H9 (cell line): ENCODE measurements around the gene PCGF6. TPM values are rescaled to one million over a fixed set of nuclear protein-coding genes. Genes with fewer than 3 reads are reported as not detected.

Source experiments
- DNase-seq: peaks from one replicate; pipeline ENCODE4 v3.0.0-alpha.2; 2017
- H2AFZ ChIP-seq: one replicate; pipeline ENCODE4 v1.6.1; 2013; ENCODE audit warnings: mild to moderate bottlenecking, low read length, control low read depth, moderate library complexity
- H2AK5ac ChIP-seq: 2 replicates; pipeline ENCODE4 v1.6.1; 2013; ENCODE audit warnings: low read length, control low read depth, mixed read lengths; ENCODE audit not compliant: insufficient read length
- H2BK120ac ChIP-seq: one replicate; pipeline ENCODE4 v1.6.1; 2013; ENCODE audit warnings: low read depth, mild to moderate bottlenecking, low read length, control low read depth, inconsistent platforms; ENCODE audit not compliant: poor library complexity, severe bottlenecking
- H2BK12ac ChIP-seq: 2 replicates; pipeline ENCODE4 v1.6.1; 2013; ENCODE audit warnings: low read length, control low read depth, mixed read lengths, low read depth; ENCODE audit not compliant: insufficient read length
- H2BK15ac ChIP-seq: 2 replicates; pipeline ENCODE4 v1.6.1; 2013; ENCODE audit warnings: low read depth, low read length, control low read depth
- H2BK20ac ChIP-seq: one replicate; pipeline ENCODE4 v1.6.1; 2013; ENCODE audit warnings: low read depth, mild to moderate bottlenecking, low read length, control low read depth, inconsistent platforms; ENCODE audit not compliant: poor library complexity, severe bottlenecking
- H2BK5ac ChIP-seq: 2 replicates; pipeline ENCODE4 v1.6.1; 2013; ENCODE audit warnings: low read length, control low read depth, mixed read lengths; ENCODE audit not compliant: insufficient read length
- H3K14ac ChIP-seq: 2 replicates; pipeline ENCODE4 v1.6.1; 2013; ENCODE audit warnings: low read length, control low read depth; ENCODE audit not compliant: insufficient read depth
- H3K18ac ChIP-seq: 2 replicates; pipeline ENCODE4 v1.6.1; 2013; ENCODE audit warnings: low read depth, mild to moderate bottlenecking, mixed read lengths, low read length, control low read depth; ENCODE audit not compliant: insufficient read length
- H3K23ac ChIP-seq: 2 replicates; pipeline ENCODE4 v1.6.1; 2013; ENCODE audit warnings: low read length, control low read depth, mixed read lengths, low read depth; ENCODE audit not compliant: insufficient read length
- H3K23me2 ChIP-seq: 2 replicates; pipeline ENCODE4 v1.6.1; 2013; ENCODE audit warnings: low read depth, mild to moderate bottlenecking, mixed read lengths, low read length, control low read depth; ENCODE audit not compliant: insufficient read length, poor library complexity, severe bottlenecking
- H3K27ac ChIP-seq: 2 replicates; pipeline ENCODE4 v1.5.1; 2013; ENCODE audit warnings: low read length, control low read depth, mixed read lengths, low read depth; ENCODE audit not compliant: insufficient read length
- H3K27me3 ChIP-seq: 2 replicates; pipeline ENCODE4 v1.6.1; 2013; ENCODE audit warnings: low read length, control low read depth, inconsistent platforms; ENCODE audit not compliant: insufficient read depth
- H3K4ac ChIP-seq: 2 replicates; pipeline ENCODE4 v1.6.1; 2013; ENCODE audit warnings: low read depth, mild to moderate bottlenecking, control low read depth, inconsistent platforms, low read length, moderate library complexity
- H3K4me1 ChIP-seq: 2 replicates; pipeline ENCODE4 v1.6.1; 2013; ENCODE audit warnings: low read length, control low read depth, inconsistent platforms; ENCODE audit not compliant: insufficient read depth
- H3K4me2 ChIP-seq: 2 replicates; pipeline ENCODE4 v1.6.1; 2013; ENCODE audit warnings: low read length, control low read depth, mixed read lengths; ENCODE audit not compliant: insufficient read length, insufficient read depth
- H3K56ac ChIP-seq: 2 replicates; pipeline ENCODE4 v1.6.1; 2013; ENCODE audit warnings: low read depth, mild to moderate bottlenecking, mixed read lengths, low read length, control low read depth; ENCODE audit not compliant: insufficient read length
- H3K79me1 ChIP-seq: 2 replicates; pipeline ENCODE4 v1.6.1; 2013; ENCODE audit warnings: low read depth, mild to moderate bottlenecking, moderate library complexity, low read length, control low read depth, inconsistent platforms; ENCODE audit not compliant: insufficient read depth, poor library complexity, severe bottlenecking
- H3K79me2 ChIP-seq: 2 replicates; pipeline ENCODE4 v1.6.1; 2013; ENCODE audit warnings: low read length, control low read depth, inconsistent platforms; ENCODE audit not compliant: insufficient read depth
- H3K9ac ChIP-seq: 2 replicates; pipeline ENCODE4 v1.6.1; 2013; ENCODE audit warnings: low read length, control low read depth, mixed read lengths; ENCODE audit not compliant: insufficient read length; ENCODE audit errors: extremely low read depth
- H3K9me3 ChIP-seq: one replicate; pipeline ENCODE4 v1.6.1; 2013; ENCODE audit warnings: low read depth, low read length, inconsistent platforms; ENCODE audit not compliant: control insufficient read depth
- H3T11ph ChIP-seq: one replicate; pipeline ENCODE4 v1.6.1; 2013; ENCODE audit warnings: mild to moderate bottlenecking, low read length, control low read depth, inconsistent platforms
- H4K20me1 ChIP-seq: one replicate; pipeline ENCODE4 v1.6.1; 2013; ENCODE audit not compliant: control insufficient read depth, insufficient read length, insufficient read depth
- H4K5ac ChIP-seq: 2 replicates; pipeline ENCODE4 v1.6.1; 2013; ENCODE audit warnings: low read depth, mild to moderate bottlenecking, mixed read lengths, low read length, control low read depth; ENCODE audit not compliant: insufficient read length
- H4K8ac ChIP-seq: replicated peaks from 2 replicates; pipeline ENCODE4 v1.6.1; 2013; ENCODE audit warnings: low read length, control low read depth, mixed read lengths, low read depth; ENCODE audit not compliant: insufficient read length
- H4K91ac ChIP-seq: 2 replicates; pipeline ENCODE4 v1.6.1; 2013; ENCODE audit warnings: low read depth, mild to moderate bottlenecking, moderate library complexity, mixed read lengths, low read length, control low read depth; ENCODE audit not compliant: insufficient read length
- H3K27ac Mint-ChIP-seq, 3 experiments: 2 replicates in 2 of 3; 3 replicates in 1 of 3; pipeline ENCODE4 v1.8.0; 2020 to 2021; ENCODE audit warnings: mixed read lengths in 3 of 3, mild to moderate bottlenecking in 1 of 3, moderate library complexity in 1 of 3
- H3K27me3 Mint-ChIP-seq: 2 replicates; pipeline ENCODE4 v1.8.0; 2021; ENCODE audit warnings: low read depth, mild to moderate bottlenecking, moderate library complexity, mixed read lengths
- H3K36me3 Mint-ChIP-seq, 3 experiments: 2 replicates in 2 of 3; 3 replicates in 1 of 3; pipeline ENCODE4 v1.8.0; 2020 to 2021; ENCODE audit warnings: low read depth in 3 of 3, mixed read lengths in 3 of 3; ENCODE audit not compliant: insufficient read depth in 1 of 3
- H3K4me1 Mint-ChIP-seq, 2 experiments: 2 replicates each; pipeline ENCODE4 v1.8.0; 2020; ENCODE audit warnings: mixed read lengths in 2 of 2
- H3K4me3 Mint-ChIP-seq, 2 experiments: 2 replicates in 1 of 2; 3 replicates in 1 of 2; pipeline ENCODE4 v1.8.0; 2020 to 2021; ENCODE audit warnings: mild to moderate bottlenecking in 2 of 2, mixed read lengths in 2 of 2, moderate library complexity in 1 of 2
- H3K9me3 Mint-ChIP-seq, 2 experiments: 2 replicates in 1 of 2; 3 replicates in 1 of 2; pipeline ENCODE4 v1.8.0; 2020; ENCODE audit warnings: mild to moderate bottlenecking in 2 of 2, mixed read lengths in 2 of 2, moderate library complexity in 1 of 2
- WGBS: extraction: QIAGEN DNeasy Blood & Tissue Kit; methylation state at CpG from one replicate; pipeline ENCODE4 v1.1.7; 2013; ENCODE audit warnings: missing lambda C conversion rate, low lambda C conversion rate, mixed read lengths; ENCODE audit not compliant: insufficient read length; ENCODE audit errors: extremely low coverage; 5-methylcytosine and 5-hydroxymethylcytosine counted together
- total RNA-seq: library from RNA; stranded (reverse); gene quantifications from 2 replicates; pipeline ENCODE4 v1.2.1, GENCODE V29; 2021
- TF ChIP-seq, protein P1 (sequence below): fragments of 200-600 bp; sonication (generic); conservative IDR thresholded peaks from 3 replicates; pipeline ENCODE4 v1.8.0; 2021; ENCODE audit warnings: antibody characterized with exemption, mild to moderate bottlenecking

The PCGF6 gene
- total RNA-seq, 1 experiment from 2014 or later = 23.5 TPM

GRCh38 chr10:103282961-103283360 is 68.0 kb downstream of the PCGF6 start:
- Histone ChIP-seq H2AK5ac (no peak overlapping the region), H2BK120ac (no peak overlapping the region), H3K9me3 (no peaks in the 10 kb centered on the region), H2BK15ac (no peak overlapping the region), H4K5ac (no peak overlapping the region), H3K27me3 (peaks cover 8% of the 10 kb centered on the region; the same call in 1 of the 2 replicates), H3K9ac (no peak overlapping the region), H3K4me1 (no peaks in the 10 kb centered on the region; the same call in 1 of the 2 replicates), H2BK12ac (no peak overlapping the region), H2BK5ac (no peak overlapping the region), H4K91ac (no peak overlapping the region), H3K23me2 (peaks cover 1% of the 10 kb centered on the region), H3K56ac (no peak overlapping the region), H3K79me1 (no peaks in the 10 kb centered on the region), H3K14ac (no peak overlapping the region), H4K8ac (no peak overlapping the region), H2AFZ (no peak overlapping the region), H3T11ph (no peak overlapping the region), H4K20me1 (no peaks in the 10 kb centered on the region), H3K79me2 (no peaks in the 10 kb centered on the region), H3K4me2 (no peak overlapping the region), H3K23ac (no peak overlapping the region), H3K4ac (no peak overlapping the region), H2BK20ac (no peak overlapping the region), H3K27ac (no peak overlapping the region), H3K18ac (no peak overlapping the region)
- Mint-ChIP-seq H3K4me3 (no peak overlapping the region), H3K36me3 (no peaks in the 10 kb centered on the region), H3K27ac (no peak overlapping the region), H3K4me1 (peaks cover 20 to 23% of the 10 kb centered on the region in 2 experiments), H3K9me3 (no peaks in the 10 kb centered on the region; a peak in 1 of 5 replicates), H3K27me3 (peaks cover 34% of the 10 kb centered on the region)
- DNase-seq = no peak
- TF ChIP-seq, protein P1, sequence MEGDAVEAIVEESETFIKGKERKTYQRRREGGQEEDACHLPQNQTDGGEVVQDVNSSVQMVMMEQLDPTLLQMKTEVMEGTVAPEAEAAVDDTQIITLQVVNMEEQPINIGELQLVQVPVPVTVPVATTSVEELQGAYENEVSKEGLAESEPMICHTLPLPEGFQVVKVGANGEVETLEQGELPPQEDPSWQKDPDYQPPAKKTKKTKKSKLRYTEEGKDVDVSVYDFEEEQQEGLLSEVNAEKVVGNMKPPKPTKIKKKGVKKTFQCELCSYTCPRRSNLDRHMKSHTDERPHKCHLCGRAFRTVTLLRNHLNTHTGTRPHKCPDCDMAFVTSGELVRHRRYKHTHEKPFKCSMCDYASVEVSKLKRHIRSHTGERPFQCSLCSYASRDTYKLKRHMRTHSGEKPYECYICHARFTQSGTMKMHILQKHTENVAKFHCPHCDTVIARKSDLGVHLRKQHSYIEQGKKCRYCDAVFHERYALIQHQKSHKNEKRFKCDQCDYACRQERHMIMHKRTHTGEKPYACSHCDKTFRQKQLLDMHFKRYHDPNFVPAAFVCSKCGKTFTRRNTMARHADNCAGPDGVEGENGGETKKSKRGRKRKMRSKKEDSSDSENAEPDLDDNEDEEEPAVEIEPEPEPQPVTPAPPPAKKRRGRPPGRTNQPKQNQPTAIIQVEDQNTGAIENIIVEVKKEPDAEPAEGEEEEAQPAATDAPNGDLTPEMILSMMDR = no peak
- WGBS = no CpG with 5 or more reads among the region's 1 CpG
